Measurements from ENCODE around the gene DEUP1.
"Not testable (repeated sequence)": the region's sequence is repeated elsewhere in the genome, so short reads cannot be mapped to it uniquely, and the experiment has no call there.

The DEUP1 gene

DNA sequence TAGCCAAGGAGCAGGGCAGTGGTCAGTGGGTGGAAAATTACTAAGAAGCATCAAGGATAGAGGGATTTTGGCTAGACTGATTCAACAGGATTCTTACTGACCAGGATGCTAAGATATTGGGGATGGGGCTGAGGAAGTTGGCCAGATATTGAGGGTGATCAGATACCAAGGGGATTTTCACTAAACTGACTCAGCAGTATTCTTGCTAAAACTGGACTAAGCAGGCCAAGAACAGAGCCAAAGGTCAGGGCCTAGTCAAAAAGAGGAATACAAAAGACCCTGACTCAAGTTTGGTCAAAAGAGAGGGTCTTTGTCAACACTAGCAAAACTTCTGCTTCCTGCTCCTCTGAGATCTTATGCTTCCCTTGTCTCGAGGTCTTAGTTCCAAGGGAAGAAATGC is 38.6 kb upstream of the DEUP1 start:
- TF ChIP-seq, protein P1, sequence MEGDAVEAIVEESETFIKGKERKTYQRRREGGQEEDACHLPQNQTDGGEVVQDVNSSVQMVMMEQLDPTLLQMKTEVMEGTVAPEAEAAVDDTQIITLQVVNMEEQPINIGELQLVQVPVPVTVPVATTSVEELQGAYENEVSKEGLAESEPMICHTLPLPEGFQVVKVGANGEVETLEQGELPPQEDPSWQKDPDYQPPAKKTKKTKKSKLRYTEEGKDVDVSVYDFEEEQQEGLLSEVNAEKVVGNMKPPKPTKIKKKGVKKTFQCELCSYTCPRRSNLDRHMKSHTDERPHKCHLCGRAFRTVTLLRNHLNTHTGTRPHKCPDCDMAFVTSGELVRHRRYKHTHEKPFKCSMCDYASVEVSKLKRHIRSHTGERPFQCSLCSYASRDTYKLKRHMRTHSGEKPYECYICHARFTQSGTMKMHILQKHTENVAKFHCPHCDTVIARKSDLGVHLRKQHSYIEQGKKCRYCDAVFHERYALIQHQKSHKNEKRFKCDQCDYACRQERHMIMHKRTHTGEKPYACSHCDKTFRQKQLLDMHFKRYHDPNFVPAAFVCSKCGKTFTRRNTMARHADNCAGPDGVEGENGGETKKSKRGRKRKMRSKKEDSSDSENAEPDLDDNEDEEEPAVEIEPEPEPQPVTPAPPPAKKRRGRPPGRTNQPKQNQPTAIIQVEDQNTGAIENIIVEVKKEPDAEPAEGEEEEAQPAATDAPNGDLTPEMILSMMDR (conservative IDR thresholded peaks at IDR 0.05): no peak
- H3K27ac ChIP-seq: no peak overlapping the region

GRCh38 chr11:93295921-93296575 is 34.5 kb upstream of the DEUP1 start:
- H3K27ac ChIP-seq: no peak overlapping the region

DNA sequence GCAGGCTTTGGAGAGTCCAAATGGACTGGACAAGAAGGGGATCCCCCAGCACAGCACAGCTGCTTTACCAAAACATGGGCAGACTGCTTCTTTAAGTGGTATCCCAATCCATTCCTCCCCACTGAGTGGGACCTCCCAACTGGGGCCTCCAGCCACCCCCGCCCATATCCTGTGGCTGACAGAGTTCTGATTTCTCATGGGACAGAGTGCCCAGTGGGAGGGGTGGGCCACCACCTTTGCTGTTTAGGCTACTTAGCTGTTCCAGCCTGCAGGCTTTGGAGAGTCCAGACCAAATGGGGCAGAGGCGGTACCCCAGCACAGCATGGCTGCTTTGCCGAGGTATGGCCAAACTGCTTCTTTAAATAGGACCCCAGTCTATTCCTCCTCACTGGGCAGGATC is 26.9 kb upstream of the DEUP1 start:
- no peak overlapping the region for H3K27ac ChIP-seq
- TF ChIP-seq, protein P1 (conservative IDR thresholded peaks at IDR 0.05): no peak

More at GRCh38 chr11:93295921-93296575, 34.5 kb upstream of the DEUP1 start:
- TF ChIP-seq, protein P1 (conservative IDR thresholded peaks at IDR 0.05): no peak

DNA sequence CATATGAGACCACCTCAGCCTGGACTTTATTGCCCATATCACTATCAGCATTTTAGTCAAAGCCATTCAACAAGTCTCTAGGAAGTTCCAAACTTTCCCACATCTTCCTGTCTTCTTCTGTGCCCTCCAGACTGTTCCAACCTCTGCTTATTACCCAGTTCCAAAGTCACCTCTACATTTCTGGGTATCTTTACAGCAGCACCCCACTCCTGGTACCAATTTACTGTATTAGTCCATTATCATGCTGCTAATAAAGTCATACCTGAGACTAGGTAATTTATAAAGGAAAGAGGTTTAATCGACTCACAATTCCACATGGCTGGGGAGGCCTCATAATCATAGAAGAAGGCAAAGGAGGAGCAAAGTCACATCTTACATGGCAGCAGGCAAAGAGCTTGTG is 16.1 kb upstream of the DEUP1 start:
- H3K27ac ChIP-seq: not testable (repeated sequence)

DNA sequence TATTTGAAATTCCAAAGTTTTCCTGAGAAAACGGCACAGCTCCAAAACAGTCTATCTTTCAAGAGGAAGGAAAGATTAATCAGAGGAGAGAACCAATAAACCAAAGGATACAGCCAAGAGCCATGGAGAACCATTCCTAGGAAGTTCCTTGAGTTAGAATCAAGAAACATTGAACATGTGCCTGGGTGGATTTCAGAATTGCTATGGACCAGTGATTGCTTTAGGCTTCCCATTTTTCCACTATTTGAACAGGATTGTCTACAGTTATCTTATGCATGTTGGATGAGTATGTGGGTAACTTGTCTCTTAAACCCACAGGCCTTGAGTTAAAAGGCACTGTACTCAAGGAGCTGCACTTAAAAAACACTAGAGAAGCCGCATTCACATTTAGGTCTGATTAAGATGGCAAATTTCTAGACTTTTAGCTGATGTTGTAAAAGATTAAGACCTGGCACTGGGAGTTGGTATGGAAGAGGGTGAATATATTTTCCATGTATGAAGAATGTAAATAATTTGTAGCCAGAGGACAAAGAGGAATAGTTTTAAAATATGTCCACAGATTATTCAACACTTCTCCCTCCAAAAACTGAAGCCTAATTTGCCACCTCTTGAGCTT is 11.2 kb upstream of the DEUP1 start:
- H3K27ac ChIP-seq: no peak overlapping the region; the same call in 1 of the 2 replicates
- TF ChIP-seq, protein P1 (conservative IDR thresholded peaks at IDR 0.05): no peak

GRCh38 chr11:93320230-93320629 is 10.3 kb upstream of the DEUP1 start:
- H3K27ac ChIP-seq: no peak overlapping the region
- TF ChIP-seq, protein P1 (conservative IDR thresholded peaks at IDR 0.05): no peak

DNA sequence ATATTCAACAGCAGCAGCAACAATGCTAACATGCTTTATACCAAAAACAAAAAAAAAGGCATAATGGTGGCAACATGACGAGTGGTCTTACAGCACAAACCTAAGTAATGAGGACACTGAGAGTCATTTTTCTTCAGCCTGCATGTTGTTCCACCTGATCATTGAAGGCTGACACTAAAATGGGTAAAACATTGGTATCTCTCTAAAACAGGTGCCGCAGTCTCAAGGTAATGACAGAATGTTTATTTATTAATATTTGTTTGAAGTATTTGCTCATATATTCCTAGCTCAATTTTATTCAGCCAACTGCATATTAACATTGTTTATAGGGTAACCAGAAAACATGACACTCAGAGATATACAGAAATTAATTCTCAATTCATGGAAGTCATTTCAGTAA is 8.3 kb upstream of the DEUP1 start:
- no peak overlapping the region for H3K27ac ChIP-seq
- TF ChIP-seq, protein P1 (conservative IDR thresholded peaks at IDR 0.05): no peak

DNA sequence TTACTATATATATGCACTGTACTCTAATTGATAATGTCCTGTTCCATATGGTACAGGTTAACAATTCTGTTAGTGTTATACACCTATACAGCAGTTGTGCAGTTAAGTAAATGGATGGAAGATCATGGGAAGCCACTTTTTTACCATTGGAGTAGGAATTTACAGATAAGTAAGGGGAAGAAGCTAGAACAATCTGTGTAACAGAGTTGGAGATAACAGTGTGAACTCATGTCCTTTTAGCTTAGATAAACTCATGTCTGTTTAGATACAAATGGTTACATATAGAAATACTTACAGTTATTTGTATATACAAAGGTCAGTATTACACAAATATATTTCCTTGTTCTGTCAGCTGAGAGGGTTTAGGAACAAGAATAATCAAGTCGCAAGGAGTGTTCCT is 6.8 kb upstream of the DEUP1 start:
- H3K27ac ChIP-seq: no peak overlapping the region
- TF ChIP-seq, protein P1 (conservative IDR thresholded peaks at IDR 0.05): no peak
